ENCODE data around the gene ZNF341.
"Not testable (repeated sequence)": the region's sequence is repeated elsewhere in the genome, so short reads cannot be mapped to it uniquely, and the experiment has no call there.

The ZNF341 gene

GRCh38 chr20:33694639-33695012, 37.2 kb upstream of the ZNF341 start:
- Histone ChIP-seq H3K27ac (ENCODE audit: low read length) (no peak overlapping the region), H3K4me2 (ENCODE audit: low read depth, low read length) (no peak overlapping the region), H3K36me3 (replicated peaks; ENCODE audit: insufficient read depth, low read length) (no peaks in the 10 kb centered on the region), H3K27me3 (replicated peaks; ENCODE audit: insufficient read depth, low read length) (no peaks in the 10 kb centered on the region), H3K4me3 (ENCODE audit: low read length) (no peak overlapping the region), H4K20me1 (ENCODE audit: insufficient read depth, low read length) (no peaks in the 10 kb centered on the region), H3K9me2 (replicated peaks; ENCODE audit: insufficient read depth, low read length) (no peaks in the 10 kb centered on the region), H2AFZ (ENCODE audit: low read length) (no peak overlapping the region), H3K9me3 (replicated peaks; ENCODE audit: insufficient read depth, low read length) (no peaks in the 10 kb centered on the region), H3F3A (ENCODE audit: insufficient read depth, low read length) (no peaks in the 10 kb centered on the region), H3K9ac (ENCODE audit: low read length) (no peak overlapping the region), H3K4me1 (ENCODE audit: low read length) (no peaks in the 10 kb centered on the region), H3K79me2 (ENCODE audit: low read length) (no peaks in the 10 kb centered on the region)
- DNase-seq: no peak
- TF ChIP-seq EZH2phosphoT487 (IDR thresholded peaks at IDR 0.05; ENCODE audit: low read length) (no peak), EZH2 (optimal IDR thresholded peaks at IDR 0.05; ENCODE audit: low read depth, low read length) (no peak), CTCF (IDR thresholded peaks at IDR 0.05; ENCODE audit: low read length) (no peak)

- H3K79me2 ChIP-seq (ENCODE audit: low read length): no peaks in the 10 kb centered on the region
- no peaks in the 10 kb centered on the region for H3K27me3 ChIP-seq (replicated peaks; ENCODE audit: insufficient read depth, low read length)
- no peak overlapping the region for H3K9ac ChIP-seq (ENCODE audit: low read length)
- H3F3A ChIP-seq (ENCODE audit: insufficient read depth, low read length): no peaks in the 10 kb centered on the region
- no peak overlapping the region for H3K4me3 ChIP-seq (ENCODE audit: low read length)
- no peak for TF ChIP-seq CTCF (IDR thresholded peaks at IDR 0.05; ENCODE audit: low read length)
- no peak for TF ChIP-seq EZH2phosphoT487 (IDR thresholded peaks at IDR 0.05; ENCODE audit: low read length)
- no peak for TF ChIP-seq EZH2 (optimal IDR thresholded peaks at IDR 0.05; ENCODE audit: low read depth, low read length)
- H3K4me1 ChIP-seq (ENCODE audit: low read length): no peaks in the 10 kb centered on the region
- H3K4me2 ChIP-seq (ENCODE audit: low read depth, low read length): no peak overlapping the region
- no peaks in the 10 kb centered on the region for H3K9me2 ChIP-seq (replicated peaks; ENCODE audit: insufficient read depth, low read length)
- no peaks in the 10 kb centered on the region for H3K9me3 ChIP-seq (replicated peaks; ENCODE audit: insufficient read depth, low read length)
- H2AFZ ChIP-seq (ENCODE audit: low read length): no peak overlapping the region
- H3K36me3 ChIP-seq (replicated peaks; ENCODE audit: insufficient read depth, low read length): no peaks in the 10 kb centered on the region
- H4K20me1 ChIP-seq (ENCODE audit: insufficient read depth, low read length): no peaks in the 10 kb centered on the region
- DNase-seq: no peak
- H3K27ac ChIP-seq (ENCODE audit: low read length): no peak overlapping the region
Observed at GRCh38 chr20:33696448-33696847, 35.3 kb upstream of the ZNF341 start.

- Histone ChIP-seq H2AFZ (ENCODE audit: low read length) (no peak overlapping the region), H3K4me3 (ENCODE audit: low read length) (no peak overlapping the region), H3K4me1 (ENCODE audit: low read length) (no peaks in the 10 kb centered on the region), H3K9me3 (replicated peaks; ENCODE audit: insufficient read depth, low read length) (no peaks in the 10 kb centered on the region), H3F3A (ENCODE audit: insufficient read depth, low read length) (no peaks in the 10 kb centered on the region), H3K9ac (ENCODE audit: low read length) (no peak overlapping the region), H3K36me3 (replicated peaks; ENCODE audit: insufficient read depth, low read length) (no peaks in the 10 kb centered on the region), H3K9me2 (replicated peaks; ENCODE audit: insufficient read depth, low read length) (no peaks in the 10 kb centered on the region), H3K27ac (ENCODE audit: low read length) (no peak overlapping the region), H3K79me2 (ENCODE audit: low read length) (no peaks in the 10 kb centered on the region), H3K4me2 (ENCODE audit: low read depth, low read length) (no peak overlapping the region), H4K20me1 (ENCODE audit: insufficient read depth, low read length) (no peaks in the 10 kb centered on the region), H3K27me3 (replicated peaks; ENCODE audit: insufficient read depth, low read length) (no peaks in the 10 kb centered on the region)
- no peak for DNase-seq
- TF ChIP-seq CTCF (IDR thresholded peaks at IDR 0.05; ENCODE audit: low read length) (no peak), EZH2 (optimal IDR thresholded peaks at IDR 0.05; ENCODE audit: low read depth, low read length) (no peak), EZH2phosphoT487 (IDR thresholded peaks at IDR 0.05; ENCODE audit: low read length) (no peak)
Observed at GRCh38 chr20:33697129-33697528, 34.7 kb upstream of the ZNF341 start.

- not testable (repeated sequence) for H3K4me3 ChIP-seq (ENCODE audit: low read length); H3K4me2 ChIP-seq (ENCODE audit: low read depth, low read length); H3F3A ChIP-seq (ENCODE audit: insufficient read depth, low read length); H3K36me3 ChIP-seq (replicated peaks; ENCODE audit: insufficient read depth, low read length); H3K9me2 ChIP-seq (replicated peaks; ENCODE audit: insufficient read depth, low read length); H3K79me2 ChIP-seq (ENCODE audit: low read length); H3K9ac ChIP-seq (ENCODE audit: low read length); H3K27ac ChIP-seq (ENCODE audit: low read length); H2AFZ ChIP-seq (ENCODE audit: low read length); H3K4me1 ChIP-seq (ENCODE audit: low read length); H4K20me1 ChIP-seq (ENCODE audit: insufficient read depth, low read length); H3K9me3 ChIP-seq (replicated peaks; ENCODE audit: insufficient read depth, low read length); DNase-seq; H3K27me3 ChIP-seq (replicated peaks; ENCODE audit: insufficient read depth, low read length)
Observed at GRCh38 chr20:33698966-33699365, 32.8 kb upstream of the ZNF341 start.

GRCh38 chr20:33700696-33701441, 30.9 kb upstream of the ZNF341 start:
- not testable (repeated sequence) for H3K4me3 ChIP-seq (ENCODE audit: low read length); H3K9me3 ChIP-seq (replicated peaks; ENCODE audit: insufficient read depth, low read length); H3K9ac ChIP-seq (ENCODE audit: low read length); H3K27ac ChIP-seq (ENCODE audit: low read length); H4K20me1 ChIP-seq (ENCODE audit: insufficient read depth, low read length); H3K9me2 ChIP-seq (replicated peaks; ENCODE audit: insufficient read depth, low read length); H3K27me3 ChIP-seq (replicated peaks; ENCODE audit: insufficient read depth, low read length); H3K79me2 ChIP-seq (ENCODE audit: low read length); DNase-seq; H3F3A ChIP-seq (ENCODE audit: insufficient read depth, low read length); H3K4me2 ChIP-seq (ENCODE audit: low read depth, low read length); H3K4me1 ChIP-seq (ENCODE audit: low read length); H3K36me3 ChIP-seq (replicated peaks; ENCODE audit: insufficient read depth, low read length); H2AFZ ChIP-seq (ENCODE audit: low read length)

Data from MM.1S (cell line).